ENCODE data around the gene CLPTM1. TPM values are rescaled to one million over a fixed set of nuclear protein-coding genes. Genes with fewer than 3 reads are reported as not detected.

CLPTM1 gene
- total RNA-seq, 4 donors from 2014 or later, result 44.2 to 76.9 (median 56.3) TPM

DNA sequence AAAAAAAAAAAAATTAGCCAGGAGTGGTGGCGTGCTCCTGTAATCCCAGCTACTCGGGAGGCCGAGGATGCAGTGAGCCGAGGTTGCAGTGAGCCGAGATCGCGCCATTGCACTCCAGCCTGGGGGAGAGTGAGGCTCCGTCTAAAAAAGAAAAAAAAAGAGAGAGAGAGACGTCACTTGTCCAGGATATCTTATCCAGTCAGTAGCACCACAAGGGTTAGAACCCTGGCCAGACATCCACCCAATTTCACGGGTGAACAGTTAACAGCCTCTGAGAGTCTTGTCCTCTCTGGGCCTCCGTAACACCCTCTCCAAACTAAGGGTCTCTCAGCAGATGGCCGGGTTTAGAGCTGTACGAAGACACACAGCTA is 917 bp upstream of the CLPTM1 start:
- Histone ChIP-seq H3K4me1 (peaks cover 31 to 60% (median 32%) of the 10 kb centered on the region in 3 donors), H3K9me3 (no peaks in the 10 kb centered on the region), H3K27ac (peak overlapping the region; percentile 89 to 99 (median 98)), H3K36me3 (peaks cover 0 to 12% (median 0%) of the 10 kb centered on the region in 3 donors), H3K4me3 (peak overlapping the region; percentile 72 to 100 (median 100)), H3K27me3 (no peaks in the 10 kb centered on the region)
- intact Hi-C loops (cut with DNase I), result loop anchor here (5.0 kb wide), 1 partner anchor 52 kb away; no protein-coding TSS in a partner anchor
- no peak for DNase-seq
- TF ChIP-seq POLR2A (IDR thresholded peaks at IDR 0.05), result no peak
- TF ChIP-seq, protein P1, sequence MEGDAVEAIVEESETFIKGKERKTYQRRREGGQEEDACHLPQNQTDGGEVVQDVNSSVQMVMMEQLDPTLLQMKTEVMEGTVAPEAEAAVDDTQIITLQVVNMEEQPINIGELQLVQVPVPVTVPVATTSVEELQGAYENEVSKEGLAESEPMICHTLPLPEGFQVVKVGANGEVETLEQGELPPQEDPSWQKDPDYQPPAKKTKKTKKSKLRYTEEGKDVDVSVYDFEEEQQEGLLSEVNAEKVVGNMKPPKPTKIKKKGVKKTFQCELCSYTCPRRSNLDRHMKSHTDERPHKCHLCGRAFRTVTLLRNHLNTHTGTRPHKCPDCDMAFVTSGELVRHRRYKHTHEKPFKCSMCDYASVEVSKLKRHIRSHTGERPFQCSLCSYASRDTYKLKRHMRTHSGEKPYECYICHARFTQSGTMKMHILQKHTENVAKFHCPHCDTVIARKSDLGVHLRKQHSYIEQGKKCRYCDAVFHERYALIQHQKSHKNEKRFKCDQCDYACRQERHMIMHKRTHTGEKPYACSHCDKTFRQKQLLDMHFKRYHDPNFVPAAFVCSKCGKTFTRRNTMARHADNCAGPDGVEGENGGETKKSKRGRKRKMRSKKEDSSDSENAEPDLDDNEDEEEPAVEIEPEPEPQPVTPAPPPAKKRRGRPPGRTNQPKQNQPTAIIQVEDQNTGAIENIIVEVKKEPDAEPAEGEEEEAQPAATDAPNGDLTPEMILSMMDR (IDR thresholded peaks at IDR 0.05), result no peak
- WGBS, 2 donors, result 30 to 31% methylated on average over 13 of the region's 13 CpGs

DNA sequence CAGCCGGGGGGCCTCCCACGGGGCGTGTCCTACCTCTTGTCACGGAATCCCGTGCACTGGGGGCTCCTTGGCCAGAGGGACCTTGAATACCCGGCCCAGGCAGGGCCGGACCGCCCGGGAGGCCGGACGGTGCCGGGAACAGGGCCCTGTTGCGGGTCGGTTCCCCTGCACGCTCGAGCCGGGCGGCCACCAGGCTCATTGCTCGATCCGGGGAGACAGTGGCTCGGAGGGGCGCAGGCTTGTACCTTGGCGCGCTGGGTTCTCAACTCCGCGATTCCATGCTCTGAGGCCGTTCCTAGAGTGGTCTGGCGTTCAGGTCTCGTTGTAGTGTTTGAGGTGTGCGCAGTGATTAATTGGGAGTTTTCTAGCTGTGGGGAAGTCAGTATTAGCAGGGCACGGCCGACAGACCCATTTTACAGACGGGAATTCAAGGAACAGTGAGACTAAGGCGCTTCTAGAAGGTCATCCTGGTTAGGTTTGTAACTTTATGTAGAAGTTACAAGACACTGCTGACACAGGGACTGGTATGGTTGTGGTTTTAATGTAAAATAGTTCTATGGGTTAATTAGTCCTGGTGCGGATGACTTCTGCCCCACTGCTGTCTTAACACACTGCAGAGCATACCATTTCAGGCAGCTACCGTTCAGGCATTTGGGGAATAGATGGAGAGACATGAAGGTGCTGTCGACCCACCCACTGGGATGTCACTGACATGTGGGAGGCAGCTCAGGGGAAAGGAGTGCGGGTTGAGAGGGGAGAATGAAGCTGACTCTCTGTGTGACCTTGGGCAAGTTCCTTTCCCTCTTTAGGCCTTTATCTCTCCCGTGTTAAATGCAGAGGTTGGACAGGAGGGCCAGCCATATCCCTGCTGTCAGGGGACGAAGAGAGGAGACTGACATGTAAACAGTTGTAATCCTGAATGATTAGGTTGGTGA is 592 bp downstream of the CLPTM1 start:
- DNase-seq, result no peak
- H3K36me3 ChIP-seq, result peaks cover 0 to 13% (median 0%) of the 10 kb centered on the region in 3 donors
- peak overlapping the region; percentile 89 to 99 (median 98) for H3K27ac ChIP-seq
- peak overlapping the region; percentile 72 to 100 (median 100) for H3K4me3 ChIP-seq
- no peaks in the 10 kb centered on the region for H3K9me3 ChIP-seq
- intact Hi-C loops (cut with DNase I), result no loop called here
- peaks cover 31 to 59% (median 35%) of the 10 kb centered on the region in 3 donors for H3K4me1 ChIP-seq
- H3K27me3 ChIP-seq, result no peaks in the 10 kb centered on the region
- 8 to 18% methylated on average over 11 to 12 of the region's 40 CpGs for WGBS, 2 donors
- TF ChIP-seq, protein P1 (IDR thresholded peaks at IDR 0.05), result no peak
- no peak for TF ChIP-seq POLR2A (IDR thresholded peaks at IDR 0.05)

DNA sequence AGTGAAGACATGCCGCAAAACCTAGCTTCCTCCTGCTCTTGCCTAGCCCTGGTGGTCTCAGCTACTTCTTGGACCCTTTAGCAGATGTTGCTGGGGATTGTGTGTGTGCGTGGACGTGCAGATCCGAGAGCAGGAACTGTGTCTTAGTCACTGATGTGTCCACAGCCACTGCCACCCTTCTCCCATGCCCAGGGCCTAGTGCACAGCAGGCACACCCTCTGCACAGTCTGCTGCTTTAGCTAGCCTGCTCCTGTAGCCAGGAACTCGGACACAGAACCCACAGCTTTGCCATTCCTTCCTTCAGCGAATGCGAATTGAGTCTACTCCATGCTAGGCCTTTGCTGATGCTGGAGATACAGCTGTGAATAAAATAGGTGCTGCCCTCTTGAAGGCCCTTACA is 2.3 kb downstream of the CLPTM1 start:
- DNase-seq, result no peak
- Histone ChIP-seq H3K27me3 (no peaks in the 10 kb centered on the region), H3K9me3 (no peaks in the 10 kb centered on the region), H3K36me3 (peaks cover 0 to 30% (median 2%) of the 10 kb centered on the region in 3 donors), H3K4me3 (no peak overlapping the region), H3K4me1 (peaks cover 25 to 49% (median 37%) of the 10 kb centered on the region in 3 donors), H3K27ac (no peak overlapping the region)
- 74 to 77% methylated on average over 4 to 6 of the region's 7 CpGs for WGBS, 2 donors
- TF ChIP-seq, protein P1 (IDR thresholded peaks at IDR 0.05), result no peak
- no peak for TF ChIP-seq POLR2A (IDR thresholded peaks at IDR 0.05)
- intact Hi-C loops (cut with DNase I), result no loop called here

DNA sequence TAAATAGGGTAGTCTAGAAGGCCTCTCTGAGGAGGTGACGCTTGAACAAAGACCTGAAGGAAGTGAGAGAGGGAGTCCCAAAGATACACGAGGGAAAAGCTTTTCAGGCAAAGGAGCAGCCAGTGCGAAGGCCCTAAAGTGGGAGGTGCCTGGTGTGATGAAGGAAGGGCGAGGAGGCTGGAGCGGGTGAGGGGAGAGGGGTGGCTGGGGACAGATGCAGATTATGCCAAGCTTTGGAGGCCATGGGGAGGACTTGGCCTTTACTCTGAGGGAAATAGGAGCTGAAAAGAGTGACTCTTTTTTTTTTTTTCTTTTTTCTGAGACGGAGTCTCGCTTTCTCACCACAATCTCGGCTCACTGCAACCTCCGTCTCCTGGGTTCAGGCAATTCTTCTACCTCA is 2.9 kb downstream of the CLPTM1 start:
- intact Hi-C loops (cut with DNase I), result no loop called here
- WGBS, 2 donors, result 74 to 77% methylated on average over 9 of the region's 9 CpGs

More for the DNA sequence above, 2.9 kb downstream of the CLPTM1 start:
- peaks cover 25 to 49% (median 37%) of the 10 kb centered on the region in 3 donors for H3K4me1 ChIP-seq
- H3K4me3 ChIP-seq, result no peak overlapping the region
- no peak for DNase-seq
- no peaks in the 10 kb centered on the region for H3K9me3 ChIP-seq
- H3K27me3 ChIP-seq, result no peaks in the 10 kb centered on the region
- H3K36me3 ChIP-seq, result peaks cover 0 to 36% (median 4%) of the 10 kb centered on the region in 3 donors
- H3K27ac ChIP-seq, result no peak overlapping the region
- TF ChIP-seq, protein P1 (IDR thresholded peaks at IDR 0.05), result no peak
- no peak for TF ChIP-seq POLR2A (IDR thresholded peaks at IDR 0.05)

All from esophagus squamous epithelium (tissue), 5 donors.